K562 (cell line): ENCODE measurements around the gene SELENOO.

Experiments
- EZH2 ChIP-seq: IDR thresholded peaks from 2 replicates; pipeline ENCODE4 v1.6.1; 2012; ENCODE audit warnings: low read depth, mild to moderate bottlenecking, inconsistent platforms, low read length, borderline replicate concordance
- NFIC ChIP-seq: fragments of 450-650 bp; IDR thresholded peaks from 2 replicates; pipeline ENCODE4 v1.6.1; 2017; ENCODE audit warnings: mild to moderate bottlenecking, inconsistent platforms
- NR2F6 ChIP-seq: fragments of 450-650 bp; formaldehyde crosslinking; IDR thresholded peaks from 2 replicates; pipeline ENCODE4 v1.4.0; 2020; ENCODE audit warnings: mild to moderate bottlenecking
- POLR2AphosphoS5 ChIP-seq: IDR thresholded peaks from 2 replicates; pipeline ENCODE4 v1.6.1; 2011; ENCODE audit warnings: mild to moderate bottlenecking, low read depth, low read length, moderate library complexity; ENCODE audit not compliant: control insufficient read depth, insufficient read depth
- SREBF1 ChIP-seq: fragments of 150-350 bp; IDR thresholded peaks from 2 replicates; pipeline ENCODE4 v1.6.1; 2014; ENCODE audit warnings: antibody characterized with exemption, low read depth, low read length, borderline replicate concordance
- SRSF9 ChIP-seq: fragments of 200-400 bp; formaldehyde crosslinking; IDR thresholded peaks from 2 replicates; pipeline ENCODE4 v1.6.1; 2017; ENCODE audit warnings: low read depth, low read length, borderline replicate concordance
- TGIF2 ChIP-seq: sonication (generic); formaldehyde crosslinking; IDR thresholded peaks from 2 replicates; pipeline ENCODE4 v1.8.1; 2022; ENCODE audit warnings: mild to moderate bottlenecking, missing genetic modification reagents, moderate library complexity
- ZKSCAN8 ChIP-seq: fragments of 200-800 bp; sonication (Bioruptor generic); IDR thresholded peaks from 2 replicates; pipeline ENCODE4 v1.6.1; 2016; ENCODE audit warnings: missing genetic modification characterization, missing compliant biosample characterization
- ZNF354B ChIP-seq: fragments of 250-450 bp; sonication (Bioruptor Pico); IDR thresholded peaks from 2 replicates; pipeline ENCODE4 v1.4.0; 2020
- TF ChIP-seq, protein P1 (sequence below): sonication (generic); formaldehyde crosslinking; IDR thresholded peaks from 2 replicates; pipeline ENCODE4 v1.5.0; 2020; ENCODE audit warnings: missing genetic modification reagents
- TF ChIP-seq, protein P2 (sequence below): fragments of 250-450 bp; sonication (Bioruptor Pico); IDR thresholded peaks from 2 replicates; pipeline ENCODE4 v1.5.0; 2020; ENCODE audit warnings: mild to moderate bottlenecking, borderline replicate concordance
- TF ChIP-seq, protein P3 (sequence below), 2 experiments: fragments of 450-650 bp in 1 of 2; sonication (generic) in 1 of 2; formaldehyde crosslinking; conservative IDR thresholded peaks; 2 replicates each; pipeline versions ENCODE4 v1.4.0 to v1.8.1; 2020 to 2022; ENCODE audit warnings: mild to moderate bottlenecking in 1 of 2, missing genetic modification reagents in 1 of 2

DNA sequence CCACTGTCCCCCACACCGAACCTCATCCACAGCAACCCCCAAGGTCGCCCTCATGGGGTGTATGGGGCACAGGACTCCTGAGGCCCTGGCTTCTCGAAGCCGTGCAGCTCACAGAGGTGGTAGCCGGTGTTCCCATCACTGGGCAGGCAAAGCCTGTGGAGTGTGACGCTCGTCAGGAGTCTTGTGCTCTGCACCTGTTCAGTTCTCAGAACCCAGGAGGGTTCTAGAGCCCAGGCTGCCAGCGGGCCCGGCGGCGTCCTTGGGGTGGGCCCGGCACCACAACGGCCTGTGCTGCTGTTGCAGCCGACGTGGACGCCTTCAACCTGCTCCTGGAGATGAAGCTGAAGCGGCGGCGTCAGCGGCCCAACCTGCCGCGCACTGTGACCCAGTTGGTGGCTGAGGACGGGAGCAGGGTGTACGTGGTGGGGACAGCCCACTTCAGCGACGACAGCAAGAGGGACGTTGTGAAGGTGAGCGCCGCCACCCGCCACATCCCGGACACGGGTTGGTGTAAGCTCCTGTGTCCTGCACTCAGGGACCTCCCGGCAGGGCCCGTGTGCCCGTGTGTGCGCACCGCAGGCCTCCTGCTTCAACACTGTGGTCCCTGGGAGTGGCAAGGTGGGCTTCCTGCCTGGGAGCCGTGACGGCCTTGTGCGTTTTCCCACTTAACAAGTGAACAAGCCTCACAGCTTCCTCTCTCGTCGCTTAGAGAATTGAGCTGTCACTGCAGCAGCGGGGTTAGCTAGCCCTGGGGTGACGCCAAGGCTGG lies 6.6 kb upstream of the SELENOO start:
- TF ChIP-seq SREBF1 (no peak), POLR2AphosphoS5 (no peak), EZH2 (no peak), SRSF9 (no peak), ZNF354B (no peak), NR2F6 (no peak), TGIF2 (CRISPR knock-in tag) (no peak), ZKSCAN8 (no peak), NFIC (no peak)
- TF ChIP-seq, protein P1, sequence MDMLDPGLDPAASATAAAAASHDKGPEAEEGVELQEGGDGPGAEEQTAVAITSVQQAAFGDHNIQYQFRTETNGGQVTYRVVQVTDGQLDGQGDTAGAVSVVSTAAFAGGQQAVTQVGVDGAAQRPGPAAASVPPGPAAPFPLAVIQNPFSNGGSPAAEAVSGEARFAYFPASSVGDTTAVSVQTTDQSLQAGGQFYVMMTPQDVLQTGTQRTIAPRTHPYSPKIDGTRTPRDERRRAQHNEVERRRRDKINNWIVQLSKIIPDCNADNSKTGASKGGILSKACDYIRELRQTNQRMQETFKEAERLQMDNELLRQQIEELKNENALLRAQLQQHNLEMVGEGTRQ (CRISPR knock-in tag): no peak
- TF ChIP-seq, protein P2, sequence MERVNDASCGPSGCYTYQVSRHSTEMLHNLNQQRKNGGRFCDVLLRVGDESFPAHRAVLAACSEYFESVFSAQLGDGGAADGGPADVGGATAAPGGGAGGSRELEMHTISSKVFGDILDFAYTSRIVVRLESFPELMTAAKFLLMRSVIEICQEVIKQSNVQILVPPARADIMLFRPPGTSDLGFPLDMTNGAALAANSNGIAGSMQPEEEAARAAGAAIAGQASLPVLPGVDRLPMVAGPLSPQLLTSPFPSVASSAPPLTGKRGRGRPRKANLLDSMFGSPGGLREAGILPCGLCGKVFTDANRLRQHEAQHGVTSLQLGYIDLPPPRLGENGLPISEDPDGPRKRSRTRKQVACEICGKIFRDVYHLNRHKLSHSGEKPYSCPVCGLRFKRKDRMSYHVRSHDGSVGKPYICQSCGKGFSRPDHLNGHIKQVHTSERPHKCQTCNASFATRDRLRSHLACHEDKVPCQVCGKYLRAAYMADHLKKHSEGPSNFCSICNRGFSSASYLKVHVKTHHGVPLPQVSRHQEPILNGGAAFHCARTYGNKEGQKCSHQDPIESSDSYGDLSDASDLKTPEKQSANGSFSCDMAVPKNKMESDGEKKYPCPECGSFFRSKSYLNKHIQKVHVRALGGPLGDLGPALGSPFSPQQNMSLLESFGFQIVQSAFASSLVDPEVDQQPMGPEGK (CRISPR knock-in tag): no peak
- TF ChIP-seq, protein P3, sequence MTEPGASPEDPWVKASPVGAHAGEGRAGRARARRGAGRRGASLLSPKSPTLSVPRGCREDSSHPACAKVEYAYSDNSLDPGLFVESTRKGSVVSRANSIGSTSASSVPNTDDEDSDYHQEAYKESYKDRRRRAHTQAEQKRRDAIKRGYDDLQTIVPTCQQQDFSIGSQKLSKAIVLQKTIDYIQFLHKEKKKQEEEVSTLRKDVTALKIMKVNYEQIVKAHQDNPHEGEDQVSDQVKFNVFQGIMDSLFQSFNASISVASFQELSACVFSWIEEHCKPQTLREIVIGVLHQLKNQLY (CRISPR knock-in tag; conservative IDR thresholded peaks at IDR 0.05): no peak
